GM23338 (cell line): ENCODE results near the gene PCDHGA8. TPM values are rescaled to one million over a fixed set of nuclear protein-coding genes. Genes with fewer than 3 reads are reported as not detected.

ENCODE experiments used
- ATAC-seq: fragments of 200-7000 bp; cut with Tn5 transposase; 3 replicates; pipeline ENCODE4 v1.9.1; 2020
- DNase-seq: peaks from one replicate; pipeline ENCODE4 v3.0.0-alpha.2; 2015; ENCODE audit warnings: low spot score
- H2AFZ ChIP-seq: fragments of 200-600 bp; sonication (generic); 2 replicates; pipeline ENCODE4 v1.8.0; 2016; ENCODE audit warnings: antibody characterized with exemption, mild to moderate bottlenecking, moderate library complexity
- H3F3A ChIP-seq: fragments of 200-600 bp; sonication (generic); replicated peaks from 2 replicates; pipeline ENCODE4 v1.8.0; 2017; ENCODE audit warnings: antibody characterized with exemption, mixed run types, low read depth
- H3K27ac ChIP-seq: fragments of 200-600 bp; sonication (generic); 2 replicates; pipeline ENCODE4 v1.6.1; 2016; ENCODE audit warnings: low read depth
- H3K27me3 ChIP-seq: fragments of 200-600 bp; sonication (generic); 2 replicates; pipeline ENCODE4 v1.8.0; 2016; ENCODE audit warnings: mild to moderate bottlenecking, mixed run types, moderate library complexity; ENCODE audit not compliant: insufficient read depth
- H3K36me3 ChIP-seq: fragments of 200-600 bp; sonication (generic); 2 replicates; pipeline ENCODE4 v1.8.0; 2016; ENCODE audit warnings: mild to moderate bottlenecking; ENCODE audit not compliant: insufficient read depth
- H3K4me1 ChIP-seq: fragments of 200-600 bp; sonication (generic); 2 replicates; pipeline ENCODE4 v1.8.0; 2016; ENCODE audit warnings: mild to moderate bottlenecking, moderate library complexity; ENCODE audit not compliant: insufficient read depth
- H3K4me2 ChIP-seq: fragments of 200-600 bp; sonication (generic); 2 replicates; pipeline ENCODE4 v1.7.1; 2017; ENCODE audit warnings: mixed run types
- H3K4me3 ChIP-seq: fragments of 200-600 bp; sonication (generic); 2 replicates; pipeline ENCODE4 v1.6.1; 2016; ENCODE audit warnings: mixed run types
- H3K79me2 ChIP-seq: fragments of 200-600 bp; sonication (generic); replicated peaks from 2 replicates; pipeline ENCODE4 v1.8.0; 2017; ENCODE audit warnings: mild to moderate bottlenecking; ENCODE audit not compliant: insufficient read depth
- H3K9me2 ChIP-seq: fragments of 200-600 bp; sonication (generic); 2 replicates; pipeline ENCODE4 v1.8.0; 2017; ENCODE audit not compliant: insufficient read depth
- H4K20me1 ChIP-seq: fragments of 200-600 bp; sonication (generic); replicated peaks from 2 replicates; pipeline ENCODE4 v1.8.0; 2017; ENCODE audit warnings: mild to moderate bottlenecking; ENCODE audit not compliant: insufficient read depth
- H3K27ac Mint-ChIP-seq: 2 replicates; pipeline ENCODE4 v1.8.0; 2020; ENCODE audit warnings: inconsistent platforms, mild to moderate bottlenecking, moderate library complexity, mixed read lengths
- H3K27me3 Mint-ChIP-seq: 3 replicates; pipeline ENCODE4 v1.8.0; 2022; ENCODE audit warnings: low read depth, mild to moderate bottlenecking, moderate library complexity, mixed read lengths, inconsistent platforms; ENCODE audit not compliant: insufficient read depth, poor library complexity
- H3K36me3 Mint-ChIP-seq: 3 replicates; pipeline ENCODE4 v1.8.0; 2021; ENCODE audit warnings: low read depth, mild to moderate bottlenecking, inconsistent platforms, moderate library complexity, mixed read lengths
- H3K4me1 Mint-ChIP-seq: 3 replicates; pipeline ENCODE4 v1.8.0; 2020; ENCODE audit warnings: mild to moderate bottlenecking, inconsistent platforms, mixed read lengths
- H3K4me3 Mint-ChIP-seq: 3 replicates; pipeline ENCODE4 v1.8.0; 2021; ENCODE audit warnings: moderate library complexity, mild to moderate bottlenecking, inconsistent platforms, mixed read lengths
- H3K9me3 Mint-ChIP-seq: 3 replicates; pipeline ENCODE4 v1.8.0; 2020; ENCODE audit warnings: moderate library complexity, mild to moderate bottlenecking, inconsistent platforms, mixed read lengths
- CTCF ChIP-seq, 2 experiments: fragments of 200-600 bp in 1 of 2; sonication (generic) in 1 of 2; conservative IDR thresholded peaks; 2 replicates each; pipeline versions ENCODE4 v1.5.1 to v1.6.1; 2016 to 2017; ENCODE audit warnings: antibody characterized with exemption in 2 of 2, low read depth in 2 of 2, mild to moderate bottlenecking in 2 of 2, moderate library complexity in 1 of 2
- POLR2AphosphoS5 ChIP-seq: IDR thresholded peaks from 2 replicates; pipeline ENCODE4 v1.6.1; 2016; ENCODE audit warnings: antibody characterized with exemption, low read depth
- STAT1 ChIP-seq: IDR thresholded peaks from one replicate; pipeline ENCODE4 v1.6.1; 2016; ENCODE audit warnings: antibody characterized with exemption; ENCODE audit not compliant: unreplicated experiment
- ZNF114 ChIP-seq: fragments of 250-450 bp; sonication (Bioruptor Pico); IDR thresholded peaks from 2 replicates; pipeline ENCODE4 v1.5.0; 2020; ENCODE audit warnings: mild to moderate bottlenecking, moderate library complexity
- ZNF462 ChIP-seq: fragments of 250-450 bp; sonication (Bioruptor Pico); IDR thresholded peaks from 2 replicates; pipeline ENCODE4 v1.5.0; 2020; ENCODE audit warnings: mild to moderate bottlenecking, moderate library complexity
- polyA plus RNA-seq: library from polyadenylated mRNA; unstranded; fragments of >200 nt; fragmentation: Nextera tagmentation; extraction: Ambion mirVana; gene quantifications from 2 replicates; pipeline ENCODE4 v1.2.1, GENCODE V29; 2016
- total RNA-seq: library from RNA; depleted of rRNA; stranded (reverse); fragments of >200 nt; shearing (Covaris generic); gene quantifications from 2 replicates; pipeline ENCODE4 v1.2.3, GENCODE V29; 2014
- TF ChIP-seq, protein P1 (sequence below): IDR thresholded peaks from one replicate; pipeline ENCODE4 v1.6.1; 2018; ENCODE audit warnings: antibody characterized with exemption; ENCODE audit not compliant: unreplicated experiment

Gene PCDHGA8
- total and polyA plus RNA-seq, 2 experiments from 2014 or later = 1.1 to 5.3 TPM

DNA sequence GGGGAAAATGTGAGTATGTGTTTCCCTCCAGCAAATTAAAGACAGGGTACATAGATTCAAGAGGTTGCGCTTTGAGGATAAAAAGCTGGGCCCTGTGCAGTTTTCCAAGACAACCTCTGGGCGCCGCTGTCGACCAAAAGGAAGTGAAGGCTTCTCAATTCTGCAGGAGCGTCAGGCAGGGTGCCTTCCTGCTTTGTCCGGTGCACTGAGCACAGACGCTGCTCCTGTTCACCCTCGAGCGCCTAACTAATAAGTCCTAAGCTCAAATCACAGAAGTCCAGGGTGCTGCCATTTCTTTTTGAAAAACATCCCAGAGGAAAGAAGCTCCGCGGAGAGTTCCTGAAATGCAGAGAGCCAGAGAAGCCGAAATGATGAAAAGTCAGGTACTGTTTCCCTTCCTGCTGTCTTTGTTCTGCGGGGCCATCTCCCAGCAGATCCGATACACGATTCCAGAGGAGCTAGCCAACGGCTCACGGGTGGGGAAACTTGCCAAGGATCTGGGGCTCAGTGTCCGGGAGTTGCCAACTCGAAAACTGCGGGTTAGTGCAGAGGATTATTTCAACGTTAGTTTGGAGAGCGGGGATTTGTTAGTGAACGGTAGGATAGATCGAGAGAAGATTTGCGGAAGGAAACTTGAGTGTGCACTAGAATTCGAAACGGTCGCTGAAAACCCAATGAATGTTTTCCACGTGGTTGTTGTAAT, 42.4 kb upstream of the PCDHGA8 start, which contains the start of gene PCDHGB1:
PCDHGB1 (plus strand) TSS at position 183 of the 703 bp plus-strand sequence; CDS start at position 345, 162 bp downstream.
- no peak within 1 kb of the TSS for H3K27ac ChIP-seq
- no peaks in the 10 kb centered on the region for H3K4me1 ChIP-seq
- no peaks in the 10 kb centered on the region for H3K79me2 ChIP-seq
- Mint-ChIP-seq H3K9me3 (peaks cover 64% of the 10 kb centered on the region), H3K27ac (no peak within 1 kb of the TSS), H3K4me3 (peak within 1 kb of the TSS; percentile 65), H3K4me1 (peaks cover 2% of the 10 kb centered on the region; the same call in 2 of the 3 replicates), H3K27me3 (peaks cover 7% of the 10 kb centered on the region), H3K36me3 (peaks cover 53% of the 10 kb centered on the region)
- peak within 1 kb of the TSS; percentile 47 for H3K4me3 ChIP-seq
- no peaks in the 10 kb centered on the region for H3K36me3 ChIP-seq
- peak; percentile 93 for ATAC-seq
- H4K20me1 ChIP-seq = no peaks in the 10 kb centered on the region
- no peaks in the 10 kb centered on the region for H3K27me3 ChIP-seq
- peak; percentile 95 for DNase-seq
- 0 out of 2 replicates have a peak, but pooled peaks cover 3% of the 10 kb centered on the region for H3F3A ChIP-seq
- peak within 1 kb of the TSS; percentile 69 for H3K4me2 ChIP-seq
- H3K9me2 ChIP-seq = no peaks in the 10 kb centered on the region
- peak within 1 kb of the TSS; percentile 58 for H2AFZ ChIP-seq
- TF ChIP-seq ZNF462 (CRISPR knock-in tag) (no peak), STAT1 (no peak), ZNF114 (CRISPR knock-in tag) (no peak), POLR2AphosphoS5 (peak; percentile 53), CTCF (conservative IDR thresholded peaks at IDR 0.05; ENCODE audit: low read depth in 2 of 2) (peak; percentile 77 to 81)
- TF ChIP-seq, protein P1, sequence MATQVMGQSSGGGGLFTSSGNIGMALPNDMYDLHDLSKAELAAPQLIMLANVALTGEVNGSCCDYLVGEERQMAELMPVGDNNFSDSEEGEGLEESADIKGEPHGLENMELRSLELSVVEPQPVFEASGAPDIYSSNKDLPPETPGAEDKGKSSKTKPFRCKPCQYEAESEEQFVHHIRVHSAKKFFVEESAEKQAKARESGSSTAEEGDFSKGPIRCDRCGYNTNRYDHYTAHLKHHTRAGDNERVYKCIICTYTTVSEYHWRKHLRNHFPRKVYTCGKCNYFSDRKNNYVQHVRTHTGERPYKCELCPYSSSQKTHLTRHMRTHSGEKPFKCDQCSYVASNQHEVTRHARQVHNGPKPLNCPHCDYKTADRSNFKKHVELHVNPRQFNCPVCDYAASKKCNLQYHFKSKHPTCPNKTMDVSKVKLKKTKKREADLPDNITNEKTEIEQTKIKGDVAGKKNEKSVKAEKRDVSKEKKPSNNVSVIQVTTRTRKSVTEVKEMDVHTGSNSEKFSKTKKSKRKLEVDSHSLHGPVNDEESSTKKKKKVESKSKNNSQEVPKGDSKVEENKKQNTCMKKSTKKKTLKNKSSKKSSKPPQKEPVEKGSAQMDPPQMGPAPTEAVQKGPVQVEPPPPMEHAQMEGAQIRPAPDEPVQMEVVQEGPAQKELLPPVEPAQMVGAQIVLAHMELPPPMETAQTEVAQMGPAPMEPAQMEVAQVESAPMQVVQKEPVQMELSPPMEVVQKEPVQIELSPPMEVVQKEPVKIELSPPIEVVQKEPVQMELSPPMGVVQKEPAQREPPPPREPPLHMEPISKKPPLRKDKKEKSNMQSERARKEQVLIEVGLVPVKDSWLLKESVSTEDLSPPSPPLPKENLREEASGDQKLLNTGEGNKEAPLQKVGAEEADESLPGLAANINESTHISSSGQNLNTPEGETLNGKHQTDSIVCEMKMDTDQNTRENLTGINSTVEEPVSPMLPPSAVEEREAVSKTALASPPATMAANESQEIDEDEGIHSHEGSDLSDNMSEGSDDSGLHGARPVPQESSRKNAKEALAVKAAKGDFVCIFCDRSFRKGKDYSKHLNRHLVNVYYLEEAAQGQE = no peak
